SK-N-MC (cell line): ENCODE results near the gene DDX4.
"Not testable (repeated sequence)": the region's sequence is repeated elsewhere in the genome, so short reads cannot be mapped to it uniquely, and the experiment has no call there.

Experiments
- EZH2 ChIP-seq: fragments of 200-600 bp; sonication (generic); IDR thresholded peaks from one replicate; pipeline ENCODE4 v1.6.1; 2017; ENCODE audit warnings: antibody characterized with exemption
- FOXP2 ChIP-seq: optimal IDR thresholded peaks from 2 replicates; pipeline ENCODE3; 2011; ENCODE audit warnings: mild to moderate bottlenecking, moderate library complexity; ENCODE audit not compliant: insufficient read depth; ENCODE audit errors: extremely low read length, control extremely low read depth
- POLR2AphosphoS5 ChIP-seq: IDR thresholded peaks from 2 replicates; pipeline ENCODE4 v1.6.1; 2012; ENCODE audit warnings: mild to moderate bottlenecking, low read depth, low read length, borderline replicate concordance

- TF ChIP-seq POLR2AphosphoS5, EZH2, FOXP2: not testable (repeated sequence)
Observed at GRCh38 chr5:55719026-55719425, 18.8 kb upstream of the DDX4 start.
